H1 (cell line): Measurements from ENCODE around the gene RBBP5. TPM values are rescaled to one million over a fixed set of nuclear protein-coding genes. Genes with fewer than 3 reads are reported as not detected.

Experiments
- ASH2L ChIP-seq: fragments of 200-600, 300-600 bp; sonication (generic); IDR thresholded peaks from one replicate; pipeline ENCODE4 v1.7.1; 2017; ENCODE audit warnings: low read length
- CBX5 ChIP-seq: fragments of 300-800, 300-1000 bp; sonication (generic); IDR thresholded peaks from 2 replicates; pipeline ENCODE4 v1.7.1; 2016; ENCODE audit warnings: antibody characterized with exemption, low read length, low read depth
- CHD1 ChIP-seq: IDR thresholded peaks from 2 replicates; pipeline ENCODE4 v1.6.1; 2012; ENCODE audit warnings: low read depth, low read length, improper control_type of control experiment
- GTF2F1 ChIP-seq: IDR thresholded peaks from 2 replicates; pipeline ENCODE4 v1.6.1; 2012; ENCODE audit warnings: low read depth, low read length, improper control_type of control experiment, borderline replicate concordance
- polyA plus RNA-seq, 7 experiments: library from polyadenylated mRNA; depleted of rRNA in 3 of 7; stranded (reverse) in 5 of 7; unstranded in 2 of 7; fragments of >200 nt in 5 of 7; fragments of 200-250 nt in 2 of 7; gene quantifications; 1 replicate in 5 of 7; 2 replicates in 1 of 7; 4 replicates in 1 of 7; pipeline versions ENCODE4 v1.2.1 to v1.2.3, GENCODE V29; 2011 to 2013; ENCODE audit warnings: missing spikeins in 2 of 7, mixed read lengths in 2 of 7
- total RNA-seq: library from RNA; stranded (reverse); fragmentation: NEBNext Ultra II Directional; extraction: Animal tissue kit (Norgen Biotek cat#: 25700); gene quantifications from 2 replicates; pipeline ENCODE4 v1.2.1, GENCODE V29; 2021
- TF ChIP-seq, protein P1 (sequence below): fragments of 300-600 bp; sonication (generic); IDR thresholded peaks from 2 replicates; pipeline ENCODE4 v1.7.1; 2012; ENCODE audit warnings: low read length, moderate library complexity, mild to moderate bottlenecking, inconsistent platforms; ENCODE audit not compliant: insufficient replicate concordance
- TF ChIP-seq, protein P2 (sequence below): IDR thresholded peaks from 2 replicates; pipeline ENCODE4 v1.6.1; 2012; ENCODE audit warnings: low read length, inconsistent platforms

RBBP5 gene
- total and polyA plus RNA-seq, 2 of the 8 experiments (the other 6 are each of a cell fraction or from before 2014, with no cell fraction given) = 6.7 to 21.5 TPM

DNA sequence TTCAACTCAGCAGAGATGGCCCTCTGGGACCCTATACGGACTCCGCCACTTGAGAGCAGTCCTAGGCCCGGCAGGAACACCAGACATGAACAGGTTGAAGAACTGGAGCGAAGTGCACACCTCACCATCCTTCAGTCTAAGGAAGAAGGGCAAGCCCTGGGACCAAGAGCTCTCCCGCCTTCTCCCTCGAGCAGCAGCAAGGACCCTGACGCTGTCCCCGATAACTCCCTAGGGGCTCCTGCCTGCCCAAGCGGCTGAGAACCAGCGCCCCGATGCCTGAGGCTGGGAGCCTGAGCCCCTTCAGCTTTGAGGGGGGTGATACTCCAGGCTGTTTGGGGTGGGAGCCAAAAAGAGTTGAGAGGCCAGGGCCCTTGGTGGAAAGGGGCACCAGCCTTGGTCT, 47.7 kb downstream of the RBBP5 start (continued):
- TF ChIP-seq, protein P1, sequence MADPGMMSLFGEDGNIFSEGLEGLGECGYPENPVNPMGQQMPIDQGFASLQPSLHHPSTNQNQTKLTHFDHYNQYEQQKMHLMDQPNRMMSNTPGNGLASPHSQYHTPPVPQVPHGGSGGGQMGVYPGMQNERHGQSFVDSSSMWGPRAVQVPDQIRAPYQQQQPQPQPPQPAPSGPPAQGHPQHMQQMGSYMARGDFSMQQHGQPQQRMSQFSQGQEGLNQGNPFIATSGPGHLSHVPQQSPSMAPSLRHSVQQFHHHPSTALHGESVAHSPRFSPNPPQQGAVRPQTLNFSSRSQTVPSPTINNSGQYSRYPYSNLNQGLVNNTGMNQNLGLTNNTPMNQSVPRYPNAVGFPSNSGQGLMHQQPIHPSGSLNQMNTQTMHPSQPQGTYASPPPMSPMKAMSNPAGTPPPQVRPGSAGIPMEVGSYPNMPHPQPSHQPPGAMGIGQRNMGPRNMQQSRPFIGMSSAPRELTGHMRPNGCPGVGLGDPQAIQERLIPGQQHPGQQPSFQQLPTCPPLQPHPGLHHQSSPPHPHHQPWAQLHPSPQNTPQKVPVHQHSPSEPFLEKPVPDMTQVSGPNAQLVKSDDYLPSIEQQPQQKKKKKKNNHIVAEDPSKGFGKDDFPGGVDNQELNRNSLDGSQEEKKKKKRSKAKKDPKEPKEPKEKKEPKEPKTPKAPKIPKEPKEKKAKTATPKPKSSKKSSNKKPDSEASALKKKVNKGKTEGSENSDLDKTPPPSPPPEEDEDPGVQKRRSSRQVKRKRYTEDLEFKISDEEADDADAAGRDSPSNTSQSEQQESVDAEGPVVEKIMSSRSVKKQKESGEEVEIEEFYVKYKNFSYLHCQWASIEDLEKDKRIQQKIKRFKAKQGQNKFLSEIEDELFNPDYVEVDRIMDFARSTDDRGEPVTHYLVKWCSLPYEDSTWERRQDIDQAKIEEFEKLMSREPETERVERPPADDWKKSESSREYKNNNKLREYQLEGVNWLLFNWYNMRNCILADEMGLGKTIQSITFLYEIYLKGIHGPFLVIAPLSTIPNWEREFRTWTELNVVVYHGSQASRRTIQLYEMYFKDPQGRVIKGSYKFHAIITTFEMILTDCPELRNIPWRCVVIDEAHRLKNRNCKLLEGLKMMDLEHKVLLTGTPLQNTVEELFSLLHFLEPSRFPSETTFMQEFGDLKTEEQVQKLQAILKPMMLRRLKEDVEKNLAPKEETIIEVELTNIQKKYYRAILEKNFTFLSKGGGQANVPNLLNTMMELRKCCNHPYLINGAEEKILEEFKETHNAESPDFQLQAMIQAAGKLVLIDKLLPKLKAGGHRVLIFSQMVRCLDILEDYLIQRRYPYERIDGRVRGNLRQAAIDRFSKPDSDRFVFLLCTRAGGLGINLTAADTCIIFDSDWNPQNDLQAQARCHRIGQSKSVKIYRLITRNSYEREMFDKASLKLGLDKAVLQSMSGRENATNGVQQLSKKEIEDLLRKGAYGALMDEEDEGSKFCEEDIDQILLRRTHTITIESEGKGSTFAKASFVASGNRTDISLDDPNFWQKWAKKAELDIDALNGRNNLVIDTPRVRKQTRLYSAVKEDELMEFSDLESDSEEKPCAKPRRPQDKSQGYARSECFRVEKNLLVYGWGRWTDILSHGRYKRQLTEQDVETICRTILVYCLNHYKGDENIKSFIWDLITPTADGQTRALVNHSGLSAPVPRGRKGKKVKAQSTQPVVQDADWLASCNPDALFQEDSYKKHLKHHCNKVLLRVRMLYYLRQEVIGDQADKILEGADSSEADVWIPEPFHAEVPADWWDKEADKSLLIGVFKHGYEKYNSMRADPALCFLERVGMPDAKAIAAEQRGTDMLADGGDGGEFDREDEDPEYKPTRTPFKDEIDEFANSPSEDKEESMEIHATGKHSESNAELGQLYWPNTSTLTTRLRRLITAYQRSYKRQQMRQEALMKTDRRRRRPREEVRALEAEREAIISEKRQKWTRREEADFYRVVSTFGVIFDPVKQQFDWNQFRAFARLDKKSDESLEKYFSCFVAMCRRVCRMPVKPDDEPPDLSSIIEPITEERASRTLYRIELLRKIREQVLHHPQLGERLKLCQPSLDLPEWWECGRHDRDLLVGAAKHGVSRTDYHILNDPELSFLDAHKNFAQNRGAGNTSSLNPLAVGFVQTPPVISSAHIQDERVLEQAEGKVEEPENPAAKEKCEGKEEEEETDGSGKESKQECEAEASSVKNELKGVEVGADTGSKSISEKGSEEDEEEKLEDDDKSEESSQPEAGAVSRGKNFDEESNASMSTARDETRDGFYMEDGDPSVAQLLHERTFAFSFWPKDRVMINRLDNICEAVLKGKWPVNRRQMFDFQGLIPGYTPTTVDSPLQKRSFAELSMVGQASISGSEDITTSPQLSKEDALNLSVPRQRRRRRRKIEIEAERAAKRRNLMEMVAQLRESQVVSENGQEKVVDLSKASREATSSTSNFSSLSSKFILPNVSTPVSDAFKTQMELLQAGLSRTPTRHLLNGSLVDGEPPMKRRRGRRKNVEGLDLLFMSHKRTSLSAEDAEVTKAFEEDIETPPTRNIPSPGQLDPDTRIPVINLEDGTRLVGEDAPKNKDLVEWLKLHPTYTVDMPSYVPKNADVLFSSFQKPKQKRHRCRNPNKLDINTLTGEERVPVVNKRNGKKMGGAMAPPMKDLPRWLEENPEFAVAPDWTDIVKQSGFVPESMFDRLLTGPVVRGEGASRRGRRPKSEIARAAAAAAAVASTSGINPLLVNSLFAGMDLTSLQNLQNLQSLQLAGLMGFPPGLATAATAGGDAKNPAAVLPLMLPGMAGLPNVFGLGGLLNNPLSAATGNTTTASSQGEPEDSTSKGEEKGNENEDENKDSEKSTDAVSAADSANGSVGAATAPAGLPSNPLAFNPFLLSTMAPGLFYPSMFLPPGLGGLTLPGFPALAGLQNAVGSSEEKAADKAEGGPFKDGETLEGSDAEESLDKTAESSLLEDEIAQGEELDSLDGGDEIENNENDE = no peak
- TF ChIP-seq CBX5 = no peak
- no peak for TF ChIP-seq CHD1
- no peak for TF ChIP-seq ASH2L
- no peak for TF ChIP-seq GTF2F1
- TF ChIP-seq, protein P2, sequence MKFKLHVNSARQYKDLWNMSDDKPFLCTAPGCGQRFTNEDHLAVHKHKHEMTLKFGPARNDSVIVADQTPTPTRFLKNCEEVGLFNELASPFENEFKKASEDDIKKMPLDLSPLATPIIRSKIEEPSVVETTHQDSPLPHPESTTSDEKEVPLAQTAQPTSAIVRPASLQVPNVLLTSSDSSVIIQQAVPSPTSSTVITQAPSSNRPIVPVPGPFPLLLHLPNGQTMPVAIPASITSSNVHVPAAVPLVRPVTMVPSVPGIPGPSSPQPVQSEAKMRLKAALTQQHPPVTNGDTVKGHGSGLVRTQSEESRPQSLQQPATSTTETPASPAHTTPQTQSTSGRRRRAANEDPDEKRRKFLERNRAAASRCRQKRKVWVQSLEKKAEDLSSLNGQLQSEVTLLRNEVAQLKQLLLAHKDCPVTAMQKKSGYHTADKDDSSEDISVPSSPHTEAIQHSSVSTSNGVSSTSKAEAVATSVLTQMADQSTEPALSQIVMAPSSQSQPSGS = no peak
